Measurements from ENCODE around the gene RABGAP1L.
"Not testable (repeated sequence)": the region's sequence is repeated elsewhere in the genome, so short reads cannot be mapped to it uniquely, and the experiment has no call there.

The RABGAP1L gene

DNA sequence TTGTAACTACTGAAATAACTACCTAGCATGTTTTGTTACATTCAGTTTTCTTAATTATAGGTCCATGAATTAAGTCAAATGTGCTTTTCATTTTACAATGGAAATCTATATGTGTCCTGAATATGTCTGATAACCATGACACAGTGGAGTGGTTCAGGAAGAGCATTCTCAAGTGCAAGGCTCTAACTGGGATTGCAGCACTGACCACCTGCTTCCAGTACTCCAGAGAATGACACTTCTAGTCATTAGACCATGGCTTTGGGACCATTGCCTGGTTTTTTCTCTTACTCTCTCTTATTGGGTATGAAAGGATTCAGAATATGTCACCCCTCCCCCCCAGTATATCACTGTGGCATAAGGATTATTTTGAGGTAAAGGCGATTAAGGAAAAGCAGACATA, 635.5 kb downstream of the RABGAP1L start:
- no peak for DNase-seq (ENCODE audit: low read depth in 4 of 4, low spot score in 1 of 4)

DNA sequence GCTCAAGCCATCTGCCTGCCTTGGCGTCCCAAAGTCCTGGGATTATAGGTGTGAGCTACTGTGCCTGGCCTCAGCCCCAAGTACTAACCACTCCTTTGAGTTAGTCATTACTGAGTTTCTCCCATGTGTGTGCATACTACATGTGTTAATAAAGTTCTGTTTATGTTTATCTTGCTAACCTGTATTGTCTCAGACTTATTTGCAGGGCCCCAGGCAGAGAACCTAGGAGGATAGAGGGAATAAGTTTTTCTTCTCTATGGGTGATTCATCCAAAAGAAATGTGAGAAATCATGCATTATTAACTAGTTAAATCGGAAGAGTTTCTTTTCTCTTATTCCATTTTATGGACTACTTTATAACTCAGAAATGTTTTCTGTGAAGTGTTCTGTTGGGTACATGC, 636.5 kb downstream of the RABGAP1L start:
- DNase-seq (ENCODE audit: low read depth in 4 of 4, low spot score in 1 of 4), result no peak

DNA sequence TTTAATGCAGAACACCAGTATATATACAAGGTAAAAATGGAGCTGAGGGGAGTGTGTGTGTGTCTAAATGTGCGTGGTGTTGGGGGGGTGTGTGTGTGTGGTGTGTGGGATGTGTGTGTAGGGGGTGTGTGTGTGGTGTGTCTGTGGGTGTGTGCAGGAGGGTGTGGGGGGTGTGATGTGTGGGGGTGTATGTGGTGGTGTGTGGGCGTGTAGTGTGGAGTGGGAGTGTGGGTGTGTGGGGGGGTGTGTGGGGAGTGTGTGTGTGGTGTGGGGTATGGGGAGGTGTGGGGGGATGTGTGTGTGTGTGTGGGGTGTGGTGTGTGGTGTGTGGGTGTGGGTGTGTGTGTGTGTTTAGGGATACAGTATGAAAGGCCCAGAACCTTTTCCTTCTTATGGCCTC, 638.1 kb downstream of the RABGAP1L start:
- DNase-seq (ENCODE audit: low read depth in 4 of 4, low spot score in 1 of 4), result no peak

DNA sequence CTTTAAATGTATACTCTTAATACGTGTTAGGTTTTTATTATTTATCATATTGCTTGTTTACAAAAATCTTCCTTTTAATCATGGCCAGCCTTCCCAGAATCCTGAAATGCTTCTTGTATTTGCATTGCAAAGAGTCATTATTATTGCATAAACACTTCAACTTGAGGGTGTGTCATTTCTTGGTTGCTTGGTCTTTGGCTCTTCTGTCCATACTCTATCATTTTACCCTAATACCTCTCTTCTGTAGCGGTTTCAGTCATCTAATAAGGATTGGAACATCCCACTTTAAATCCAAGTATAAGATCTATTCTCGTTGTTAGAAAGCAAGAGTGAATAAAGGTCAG, 639.8 kb downstream of the RABGAP1L start:
- DNase-seq (ENCODE audit: low read depth in 4 of 4, low spot score in 1 of 4), result no peak

DNA sequence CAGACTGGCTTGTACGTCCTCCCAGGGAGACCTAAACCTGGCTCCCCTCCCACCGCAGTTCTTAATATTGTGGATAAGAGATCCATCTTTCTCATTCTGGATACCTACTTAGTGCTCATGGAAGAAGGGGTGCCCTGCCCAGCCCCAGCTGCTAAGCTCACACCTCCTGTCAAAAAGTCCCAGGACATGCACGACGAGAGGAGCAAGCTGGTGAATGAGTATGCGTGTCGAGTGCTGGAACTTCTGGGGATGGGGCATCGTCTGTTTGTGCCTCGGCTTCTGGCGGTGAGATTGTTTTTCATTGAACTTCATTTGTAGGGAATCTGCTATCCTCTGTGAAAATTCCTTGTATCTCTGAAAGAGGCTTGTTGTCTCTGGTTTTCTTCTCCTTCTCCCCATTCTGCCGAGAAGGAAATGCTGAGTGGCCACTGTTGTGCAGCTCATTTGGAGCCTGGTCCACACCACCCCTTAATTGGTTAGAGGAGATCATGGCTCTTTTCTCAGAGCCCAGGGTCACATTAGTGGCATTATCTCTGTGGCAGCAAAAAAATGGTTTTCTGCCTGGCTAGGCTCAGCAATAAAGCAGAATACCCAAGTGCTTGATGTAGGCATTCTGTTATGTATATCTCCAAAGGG, 641.0 kb downstream of the RABGAP1L start:
- no peak for DNase-seq (ENCODE audit: low read depth in 4 of 4, low spot score in 1 of 4)

DNA sequence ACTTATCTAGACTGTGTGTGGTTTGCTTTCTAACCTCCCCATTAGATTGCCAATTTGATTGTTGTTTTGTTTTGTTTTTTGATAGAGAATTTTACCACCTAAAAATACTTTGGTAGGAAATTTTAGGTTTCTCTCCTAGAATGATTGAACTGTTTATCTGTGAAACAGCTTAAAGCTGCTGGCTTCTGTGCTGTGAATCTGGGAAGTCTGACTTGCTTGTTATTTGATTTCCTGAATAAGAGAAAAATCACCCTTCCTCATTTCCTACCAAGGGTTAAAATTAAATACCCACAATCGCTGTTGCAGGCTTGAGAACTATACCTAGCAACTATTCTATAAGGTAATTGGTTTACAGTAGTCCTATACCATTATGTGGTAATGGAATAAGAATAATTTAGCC, 641.6 kb downstream of the RABGAP1L start:
- no peak for DNase-seq (ENCODE audit: low read depth in 4 of 4, low spot score in 1 of 4)

DNA sequence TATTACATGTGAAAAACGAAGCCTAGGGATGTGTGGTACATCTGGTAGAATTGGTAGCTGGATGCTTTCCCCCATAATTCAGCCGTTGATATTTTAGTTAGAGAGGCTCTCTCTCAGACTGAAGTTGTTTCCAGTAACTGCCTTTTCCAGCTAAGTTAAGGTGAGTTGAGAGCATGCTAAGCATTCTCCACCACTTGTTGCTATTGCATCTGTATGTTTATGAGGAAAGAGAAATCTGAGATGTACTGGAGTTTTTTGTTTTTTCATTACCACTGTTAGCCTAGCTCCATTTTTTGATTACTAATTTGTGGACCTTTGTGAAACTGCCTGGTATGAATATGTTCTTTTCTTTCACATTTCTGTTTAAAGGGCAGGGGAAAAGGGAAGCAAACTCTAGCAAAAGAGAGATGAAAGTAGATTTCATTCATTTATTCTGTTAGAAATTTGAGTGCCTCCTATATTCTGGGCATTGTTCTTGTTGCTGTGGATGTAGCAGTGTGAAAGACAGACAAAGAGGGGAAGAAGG, 650.5 kb downstream of the RABGAP1L start:
- DNase-seq (ENCODE audit: low read depth in 4 of 4, low spot score in 1 of 4), result no peak

DNA sequence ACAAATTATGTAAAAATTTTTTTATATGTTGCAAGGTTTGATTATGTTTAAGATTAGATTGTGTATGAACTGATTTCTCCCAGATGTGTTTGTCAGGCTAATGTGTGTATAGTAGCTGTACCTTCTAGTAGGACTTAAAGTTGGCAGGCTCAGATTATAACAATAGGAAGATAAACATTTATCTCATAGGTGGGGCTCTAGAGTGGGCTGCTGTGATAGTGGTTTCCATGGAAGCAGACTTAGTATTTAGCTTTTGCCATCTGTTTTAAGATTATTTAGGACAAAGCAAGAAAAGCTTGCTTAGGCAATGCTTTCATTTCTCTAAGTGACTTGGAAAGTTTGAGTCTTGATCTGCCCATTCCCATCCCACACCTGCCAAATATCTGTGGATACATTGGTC, 652.7 kb downstream of the RABGAP1L start:
- DNase-seq (ENCODE audit: low read depth in 4 of 4, low spot score in 1 of 4), result no peak

DNA sequence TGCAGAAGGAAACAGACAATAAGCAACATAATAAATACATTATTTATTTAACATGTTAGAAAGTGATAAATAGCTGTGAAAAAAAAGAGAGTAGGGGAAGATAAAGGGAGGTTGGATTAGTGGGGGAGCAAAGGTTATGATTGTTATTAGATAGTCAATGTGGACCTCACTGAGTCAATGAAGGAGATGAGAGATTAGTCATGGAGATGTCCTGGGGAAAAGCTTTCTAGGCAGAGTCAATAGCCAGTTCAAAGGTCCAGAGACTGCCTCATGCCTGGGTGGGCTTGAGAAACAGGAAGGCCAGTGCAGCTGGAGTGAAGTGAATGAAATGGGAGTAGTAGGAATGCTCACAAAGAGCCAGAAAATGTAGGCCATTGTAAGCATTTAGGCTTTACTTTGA, 653.3 kb downstream of the RABGAP1L start:
- no peak for DNase-seq (ENCODE audit: low read depth in 4 of 4, low spot score in 1 of 4)

DNA sequence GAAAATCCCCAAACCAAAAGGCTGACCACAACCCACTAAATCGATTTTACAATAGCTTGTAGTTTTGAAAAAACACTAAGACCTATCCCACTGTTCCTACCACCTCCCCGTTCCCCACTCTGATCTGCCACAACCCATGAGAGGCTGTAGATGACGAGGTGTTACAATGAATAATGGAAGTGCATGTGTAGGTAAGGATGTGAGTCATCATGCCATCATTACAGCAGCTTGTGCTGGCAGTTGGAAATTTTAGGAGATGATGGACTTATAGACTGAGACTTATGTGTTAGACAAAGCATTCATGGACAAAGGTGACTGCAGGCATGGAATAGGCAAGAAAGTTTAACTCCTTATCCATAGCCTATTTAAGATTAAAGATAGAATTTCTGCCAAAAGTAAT, 655.7 kb downstream of the RABGAP1L start:
- no peak for DNase-seq (ENCODE audit: low read depth in 4 of 4, low spot score in 1 of 4)

DNA sequence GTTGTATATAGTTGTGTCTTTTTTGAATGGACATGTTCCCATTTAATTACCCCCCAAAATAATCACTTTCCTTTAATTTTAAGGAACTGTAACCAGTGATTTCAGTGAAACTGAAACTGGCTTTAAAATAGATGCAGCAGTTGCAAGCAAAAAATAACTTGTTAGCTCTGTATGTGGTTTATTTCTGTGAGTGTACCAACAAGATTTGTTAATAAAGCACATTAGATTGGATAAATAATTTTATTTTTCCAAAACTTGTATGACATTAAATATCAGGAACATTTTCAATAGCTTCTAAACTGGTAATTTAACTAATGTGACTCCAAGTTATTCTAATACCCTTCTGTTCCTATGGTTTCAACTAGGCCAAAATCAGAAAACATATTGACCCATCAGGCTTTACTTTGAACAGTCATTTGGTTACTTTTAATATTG, 656.2 kb downstream of the RABGAP1L start:
- no peak for DNase-seq (ENCODE audit: low read depth in 4 of 4, low spot score in 1 of 4)

DNA sequence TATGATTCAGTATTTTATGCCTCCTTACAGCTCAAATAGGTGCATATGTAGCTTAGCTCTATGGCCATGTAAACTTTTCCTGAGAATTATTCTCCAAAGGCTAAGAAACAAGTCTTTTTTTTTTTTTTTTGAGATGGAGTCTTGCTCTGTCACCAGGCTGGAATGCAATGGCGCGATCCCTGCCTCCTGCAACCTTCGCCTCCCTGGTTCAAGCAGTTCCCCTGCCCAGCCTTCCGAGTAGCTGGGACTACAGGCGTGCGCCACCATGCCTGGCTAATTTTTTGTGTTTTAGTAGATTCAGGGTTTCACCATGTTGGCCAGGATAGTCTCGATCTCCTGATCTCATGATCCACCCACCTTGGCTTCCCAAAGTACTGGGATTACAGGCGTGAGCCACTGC, 657.3 kb downstream of the RABGAP1L start:
- DNase-seq (ENCODE audit: low read depth in 4 of 4, low spot score in 1 of 4), result not testable (repeated sequence)

DNA sequence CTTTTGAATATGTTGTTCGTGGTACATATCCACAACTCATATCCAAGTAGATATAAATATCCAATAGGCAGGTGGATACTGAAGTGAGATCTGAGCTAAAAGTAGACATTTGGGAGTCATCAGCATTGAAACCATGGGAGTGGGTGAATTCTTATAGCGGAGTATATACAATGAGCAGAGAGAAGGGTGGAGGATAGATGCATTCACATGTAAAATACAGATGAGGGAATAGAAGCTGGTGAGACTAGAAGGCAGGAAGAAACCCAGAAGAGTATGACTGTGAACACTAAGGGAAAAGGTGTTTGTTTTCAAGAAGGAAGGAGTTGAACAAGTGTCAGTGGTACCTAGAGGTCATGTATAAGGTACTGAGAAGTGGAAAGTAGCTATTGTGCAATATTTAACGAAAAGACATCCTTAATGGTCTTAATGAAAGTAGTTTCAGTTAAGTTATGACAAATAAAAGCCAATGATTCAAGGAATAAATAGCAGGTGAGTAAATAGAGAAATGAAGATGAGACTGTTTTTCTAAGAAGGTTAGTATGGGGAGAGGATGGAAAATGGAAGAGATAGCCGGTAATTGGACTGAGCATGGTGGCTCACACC, 658.8 kb downstream of the RABGAP1L start:
- no peak for DNase-seq (ENCODE audit: low read depth in 4 of 4, low spot score in 1 of 4)

DNA sequence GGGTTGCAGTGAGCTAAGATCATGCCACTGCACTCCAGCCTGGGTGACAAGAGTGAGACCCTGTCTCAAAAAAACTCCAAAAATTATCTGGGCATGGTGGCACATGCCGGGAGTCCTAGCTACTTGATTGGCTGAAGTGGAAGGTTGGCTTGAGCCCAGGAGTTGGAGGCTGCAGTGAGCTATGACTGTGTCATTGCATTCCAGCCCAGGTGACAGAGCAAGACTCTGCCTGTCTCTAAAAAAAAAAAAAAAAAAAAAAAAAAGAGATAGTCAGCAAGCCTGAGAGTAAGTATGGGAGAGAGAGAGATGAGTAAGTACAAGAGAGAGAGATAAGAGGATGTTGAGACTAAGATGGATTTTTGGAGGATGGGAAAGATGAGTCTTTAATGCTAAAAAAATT, 659.6 kb downstream of the RABGAP1L start:
- DNase-seq (ENCODE audit: low read depth in 4 of 4, low spot score in 1 of 4), result no peak

DNA sequence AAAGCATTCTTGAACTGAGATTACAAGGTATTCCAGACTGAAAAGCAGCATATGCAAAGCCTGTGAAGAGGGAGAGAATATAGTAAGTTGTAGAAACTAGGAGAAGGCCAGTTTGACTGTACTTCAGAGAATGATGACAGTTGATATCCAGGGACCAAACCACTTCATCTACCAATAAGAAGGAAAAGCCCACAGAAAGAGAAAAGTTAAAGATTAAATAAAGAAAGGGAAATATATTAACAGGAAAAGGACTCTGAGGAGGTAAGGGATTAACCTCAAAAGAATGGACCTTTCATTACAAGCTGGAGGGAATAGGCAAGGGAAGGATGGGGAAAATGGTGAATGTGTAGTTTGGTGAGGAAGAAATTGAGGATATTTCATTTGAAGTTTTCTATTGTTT, 660.3 kb downstream of the RABGAP1L start:
- DNase-seq (ENCODE audit: low read depth in 4 of 4, low spot score in 1 of 4), result no peak

DNA sequence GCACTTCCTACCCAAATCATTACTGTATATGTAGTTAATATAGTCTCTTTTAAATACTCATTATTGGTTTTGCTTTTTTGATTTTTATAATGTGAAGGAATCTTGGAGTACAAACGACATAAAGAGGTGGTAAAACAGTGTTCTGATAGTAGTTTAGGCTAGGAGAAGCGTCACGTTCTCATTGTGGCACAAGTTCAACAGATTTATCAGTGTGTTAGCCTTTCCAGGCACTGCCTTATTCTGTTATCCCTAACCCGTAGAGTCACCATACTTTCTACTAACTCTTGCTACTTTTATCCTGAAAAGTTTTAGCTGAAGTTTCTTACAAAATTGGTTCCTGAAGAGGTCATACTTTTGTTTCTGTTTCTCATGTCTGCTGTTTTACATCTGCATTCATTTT, 665.8 kb downstream of the RABGAP1L start:
- no peak for DNase-seq (ENCODE audit: low read depth in 4 of 4, low spot score in 1 of 4)

DNA sequence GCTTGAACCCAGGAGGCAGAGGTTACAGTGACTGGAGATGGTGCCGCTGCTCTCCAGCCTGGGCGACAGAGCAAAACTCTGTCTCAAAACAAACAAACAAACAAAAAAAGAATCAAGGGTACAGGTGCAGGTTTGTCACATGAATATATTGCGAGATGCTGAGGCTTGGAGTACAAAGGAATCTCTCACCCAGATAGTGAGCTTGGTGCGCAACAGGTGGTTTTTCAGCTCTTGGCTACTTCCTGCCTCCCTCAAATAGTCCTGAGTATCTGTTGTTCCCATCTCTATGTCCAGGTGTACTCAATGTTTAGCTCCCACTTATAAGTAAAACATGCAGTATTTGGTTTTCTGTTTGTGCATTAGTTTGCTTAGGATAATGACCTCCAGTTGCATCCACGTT, 666.5 kb downstream of the RABGAP1L start:
- DNase-seq (ENCODE audit: low read depth in 4 of 4, low spot score in 1 of 4), result no peak

DNA sequence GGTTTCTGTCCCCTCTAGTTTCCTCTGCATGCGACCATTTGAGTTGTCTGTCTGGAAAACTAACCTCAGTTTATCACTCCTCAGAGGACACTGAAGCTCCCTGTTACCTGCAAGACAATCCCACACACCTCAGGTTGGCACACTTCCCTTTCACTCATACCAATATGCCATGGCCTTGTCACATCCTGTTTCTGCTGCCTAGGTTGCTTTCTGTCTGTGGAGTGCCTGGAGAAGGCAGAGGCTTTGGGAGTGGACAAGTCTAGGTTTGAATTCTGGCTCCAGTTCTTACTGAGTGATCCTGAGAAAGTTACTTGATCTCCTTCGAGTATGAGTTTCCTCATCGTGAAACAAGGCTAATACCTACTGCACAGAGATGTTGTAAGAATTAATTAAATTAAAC, 668.9 kb downstream of the RABGAP1L start:
- DNase-seq (ENCODE audit: low read depth in 4 of 4, low spot score in 1 of 4), result no peak

DNA sequence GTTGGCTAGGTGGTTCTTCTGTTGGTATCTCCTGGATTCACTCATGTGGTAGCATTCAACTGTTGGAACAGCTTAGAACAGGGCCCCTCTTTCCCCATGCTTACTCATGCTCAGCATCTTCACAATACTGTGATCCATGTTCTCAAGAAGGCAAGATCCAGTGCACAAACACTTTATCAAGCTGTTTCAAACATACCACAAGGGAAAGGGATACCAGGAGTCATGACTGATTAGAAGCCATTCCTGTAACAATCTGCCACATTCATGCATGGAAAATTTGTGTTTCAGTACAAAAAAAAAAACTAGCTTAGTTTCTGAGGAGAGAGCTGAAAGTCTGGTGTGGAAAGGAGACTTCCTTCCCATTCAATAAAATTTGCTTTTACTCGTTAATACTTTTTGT, 670.7 kb downstream of the RABGAP1L start:
- DNase-seq (ENCODE audit: low read depth in 4 of 4, low spot score in 1 of 4), result no peak

DNA sequence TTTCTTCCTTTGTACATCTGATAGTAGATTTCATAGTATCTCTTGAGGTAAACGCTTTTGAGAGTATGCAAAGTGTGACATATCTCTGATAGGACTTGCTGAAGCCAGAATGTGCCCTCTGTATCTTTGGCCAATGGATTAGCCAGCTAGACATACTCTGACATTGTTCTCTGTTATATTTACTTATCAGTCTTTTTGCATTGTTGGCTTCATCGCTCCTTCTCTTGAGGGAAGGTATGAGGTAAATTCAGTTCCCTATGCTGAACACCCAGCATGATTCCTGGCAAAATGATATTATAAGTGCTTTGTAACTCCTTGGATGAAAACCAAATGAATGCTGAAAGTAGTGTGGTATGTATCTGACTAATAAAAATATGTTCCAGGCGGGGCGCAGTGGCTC, 677.2 kb downstream of the RABGAP1L start:
- no peak for DNase-seq (ENCODE audit: low read depth in 4 of 4, low spot score in 1 of 4)

DNA sequence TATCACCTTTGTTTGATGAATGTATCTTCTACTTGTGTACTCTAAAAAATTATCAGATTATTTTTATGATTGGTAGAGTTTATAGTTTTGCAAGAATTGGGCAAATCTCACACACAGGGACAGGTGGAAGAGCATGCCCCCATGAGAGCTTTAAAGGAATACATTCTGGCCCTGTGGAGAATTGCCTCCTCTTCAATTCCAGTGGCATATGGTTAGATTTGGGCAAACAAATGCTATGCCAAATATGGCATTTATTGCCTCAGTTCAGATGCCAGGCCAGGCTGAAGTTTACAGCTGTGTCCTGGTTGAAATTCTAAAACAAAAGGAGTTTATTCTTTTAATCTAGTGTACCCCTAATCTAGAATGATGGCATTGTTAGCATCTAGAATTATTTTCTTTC, 678.1 kb downstream of the RABGAP1L start:
- no peak for DNase-seq (ENCODE audit: low read depth in 4 of 4, low spot score in 1 of 4)

DNA sequence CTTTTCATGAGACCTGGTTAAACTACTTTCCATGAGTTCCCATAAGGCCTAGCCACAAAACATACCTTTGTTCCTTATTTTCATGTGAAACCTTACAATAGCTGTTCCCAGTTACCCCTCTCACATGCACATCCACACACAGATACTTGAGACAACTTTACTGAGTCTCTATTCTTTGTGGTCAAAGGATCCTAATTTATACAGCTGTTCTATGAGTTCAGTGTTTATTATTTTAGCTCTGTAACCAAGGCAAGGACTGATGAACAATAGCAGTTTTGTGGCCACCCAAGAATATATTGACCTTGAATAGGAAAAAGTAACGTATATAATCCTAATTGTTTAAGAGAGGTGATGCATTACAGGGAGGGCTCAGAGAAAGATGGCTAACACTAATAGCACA, 679.9 kb downstream of the RABGAP1L start:
- no peak for DNase-seq (ENCODE audit: low read depth in 4 of 4, low spot score in 1 of 4)

DNA sequence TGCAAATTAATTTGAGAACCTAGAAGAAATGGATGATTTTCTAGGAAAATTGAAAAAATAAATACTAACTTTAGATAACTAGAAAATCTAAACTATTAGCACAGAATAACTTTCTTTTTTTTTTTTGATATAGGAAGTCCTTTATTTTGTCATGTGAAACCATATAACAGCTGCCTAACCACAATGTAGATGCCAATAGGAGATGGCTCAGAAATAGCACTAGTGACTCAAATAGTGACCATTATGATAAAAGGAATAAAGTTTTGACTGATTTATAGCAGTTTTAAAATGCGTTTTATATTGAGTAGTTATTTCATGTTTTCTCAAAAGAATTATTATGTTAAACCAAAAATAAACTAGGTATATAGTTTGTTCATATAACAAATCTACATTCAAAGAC, 682.4 kb downstream of the RABGAP1L start:
- no peak for DNase-seq (ENCODE audit: low read depth in 4 of 4, low spot score in 1 of 4)

Measured in stimulated activated CD4-positive, alpha-beta T cell treated with anti-CD3 and anti-CD28 coated beads, Interleukin-1b, Interleukin-23, amount 100 ng/mL, for 24 hours (primary cell).